Measurements from ENCODE around the gene ZNF592. TPM values are rescaled to one million over a fixed set of nuclear protein-coding genes. Genes with fewer than 3 reads are reported as not detected.

ZNF592 gene
- total RNA-seq, 4 donors from 2014 or later, result 21.6 to 36.3 (median 32.6) TPM

GRCh38 chr15:84798436-84798946 is 50.1 kb downstream of the ZNF592 start:
- H3K9me3 ChIP-seq, result no peaks in the 10 kb centered on the region
- DNase-seq (ENCODE audit: low spot score in 2 of 2), result no peak
- peaks cover 14 to 87% (median 43%) of the 10 kb centered on the region in 3 donors for H3K36me3 ChIP-seq
- H3K4me1 ChIP-seq, result peaks cover 0 to 4% (median 0%) of the 10 kb centered on the region in 4 donors
- no peak for TF ChIP-seq POLR2A (IDR thresholded peaks at IDR 0.05)
- WGBS, 2 donors, result 90 to 93% methylated on average over 21 of the region's 21 CpGs
- no peaks in the 10 kb centered on the region for H3K27me3 ChIP-seq
- H3K4me3 ChIP-seq, result no peak overlapping the region
- H3K27ac ChIP-seq, result no peak overlapping the region

DNA sequence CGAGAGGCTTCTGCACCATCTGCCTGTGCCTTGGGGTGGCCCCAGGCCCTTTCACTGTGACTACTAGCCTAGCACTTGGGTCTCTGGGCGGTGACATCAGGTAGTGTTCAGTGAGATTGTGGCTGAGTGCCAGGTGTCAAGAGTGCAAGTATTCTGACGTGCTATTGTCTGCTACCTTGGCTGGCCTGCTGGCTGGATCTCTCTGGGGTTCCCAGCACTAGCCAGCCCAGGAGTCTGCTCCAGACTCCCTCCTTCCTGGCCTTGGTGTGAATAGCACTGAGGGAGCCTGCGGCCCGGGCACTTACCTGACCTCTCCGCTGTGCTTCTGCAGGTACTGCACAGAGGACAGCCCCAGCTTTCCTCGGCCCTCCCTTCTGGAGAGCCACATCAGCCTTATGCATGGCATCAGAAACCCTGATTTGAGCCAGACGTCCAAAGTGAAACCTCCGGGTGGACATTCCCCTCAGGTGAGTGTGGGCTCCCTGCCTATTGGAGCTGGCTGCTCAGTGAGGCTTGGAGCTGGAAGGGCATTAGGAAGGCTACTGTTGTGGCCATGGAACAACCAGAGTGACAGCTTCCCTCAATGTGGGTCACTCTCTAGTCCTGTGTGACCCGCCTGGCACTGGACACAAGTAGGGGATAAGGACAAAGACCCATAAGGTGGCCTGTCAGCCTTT is 51.3 kb downstream of the ZNF592 start:
- no peak for DNase-seq (ENCODE audit: low spot score in 2 of 2)
- no peak overlapping the region for H3K4me3 ChIP-seq
- peaks cover 17 to 85% (median 43%) of the 10 kb centered on the region in 3 donors for H3K36me3 ChIP-seq
- no peak overlapping the region for H3K27ac ChIP-seq
- H3K9me3 ChIP-seq, result no peaks in the 10 kb centered on the region
- TF ChIP-seq POLR2A (IDR thresholded peaks at IDR 0.05) (no peak), EP300 (IDR thresholded peaks at IDR 0.05) (no peak)
- TF ChIP-seq, protein P1, sequence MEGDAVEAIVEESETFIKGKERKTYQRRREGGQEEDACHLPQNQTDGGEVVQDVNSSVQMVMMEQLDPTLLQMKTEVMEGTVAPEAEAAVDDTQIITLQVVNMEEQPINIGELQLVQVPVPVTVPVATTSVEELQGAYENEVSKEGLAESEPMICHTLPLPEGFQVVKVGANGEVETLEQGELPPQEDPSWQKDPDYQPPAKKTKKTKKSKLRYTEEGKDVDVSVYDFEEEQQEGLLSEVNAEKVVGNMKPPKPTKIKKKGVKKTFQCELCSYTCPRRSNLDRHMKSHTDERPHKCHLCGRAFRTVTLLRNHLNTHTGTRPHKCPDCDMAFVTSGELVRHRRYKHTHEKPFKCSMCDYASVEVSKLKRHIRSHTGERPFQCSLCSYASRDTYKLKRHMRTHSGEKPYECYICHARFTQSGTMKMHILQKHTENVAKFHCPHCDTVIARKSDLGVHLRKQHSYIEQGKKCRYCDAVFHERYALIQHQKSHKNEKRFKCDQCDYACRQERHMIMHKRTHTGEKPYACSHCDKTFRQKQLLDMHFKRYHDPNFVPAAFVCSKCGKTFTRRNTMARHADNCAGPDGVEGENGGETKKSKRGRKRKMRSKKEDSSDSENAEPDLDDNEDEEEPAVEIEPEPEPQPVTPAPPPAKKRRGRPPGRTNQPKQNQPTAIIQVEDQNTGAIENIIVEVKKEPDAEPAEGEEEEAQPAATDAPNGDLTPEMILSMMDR (IDR thresholded peaks at IDR 0.05), result no peak
- H3K4me1 ChIP-seq, result peaks cover 0 to 9% (median 0%) of the 10 kb centered on the region in 4 donors
- no peaks in the 10 kb centered on the region for H3K27me3 ChIP-seq
- 91% methylated on average over 9 to 10 of the region's 10 CpGs for WGBS, 2 donors

DNA sequence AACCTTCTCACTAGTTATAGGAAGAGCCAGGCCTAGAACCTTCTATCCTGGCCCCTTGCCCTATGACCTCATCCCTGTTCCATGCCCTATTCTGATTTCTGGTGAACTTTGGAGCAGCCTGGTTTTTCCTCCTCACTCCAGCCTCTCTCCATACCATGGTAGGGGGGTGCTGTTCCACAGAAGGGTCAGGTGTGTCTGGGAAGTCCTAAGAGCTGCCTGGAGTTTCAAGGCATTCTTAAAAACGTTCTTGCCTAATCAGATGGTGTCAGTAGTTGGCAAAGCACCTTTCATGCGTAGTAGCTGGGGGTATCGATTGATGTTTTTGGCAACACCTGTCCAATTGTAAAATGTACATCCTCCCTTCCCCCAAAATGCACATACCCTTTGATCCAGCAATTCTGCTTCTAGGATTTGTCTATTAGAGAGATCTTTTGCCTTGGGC is 52.0 kb downstream of the ZNF592 start:
- no peaks in the 10 kb centered on the region for H3K27me3 ChIP-seq
- peaks cover 0 to 9% (median 0%) of the 10 kb centered on the region in 4 donors for H3K4me1 ChIP-seq
- WGBS, 2 donors, result 82 to 83% methylated on average over 3 of the region's 3 CpGs
- no peak overlapping the region for H3K27ac ChIP-seq
- no peak for DNase-seq (ENCODE audit: low spot score in 2 of 2)
- no peaks in the 10 kb centered on the region for H3K9me3 ChIP-seq
- TF ChIP-seq, protein P1 (IDR thresholded peaks at IDR 0.05), result no peak
- no peak for TF ChIP-seq EP300 (IDR thresholded peaks at IDR 0.05)
- no peak for TF ChIP-seq POLR2A (IDR thresholded peaks at IDR 0.05)
- H3K4me3 ChIP-seq, result no peak overlapping the region
- H3K36me3 ChIP-seq, result peaks cover 17 to 88% (median 43%) of the 10 kb centered on the region in 3 donors

DNA sequence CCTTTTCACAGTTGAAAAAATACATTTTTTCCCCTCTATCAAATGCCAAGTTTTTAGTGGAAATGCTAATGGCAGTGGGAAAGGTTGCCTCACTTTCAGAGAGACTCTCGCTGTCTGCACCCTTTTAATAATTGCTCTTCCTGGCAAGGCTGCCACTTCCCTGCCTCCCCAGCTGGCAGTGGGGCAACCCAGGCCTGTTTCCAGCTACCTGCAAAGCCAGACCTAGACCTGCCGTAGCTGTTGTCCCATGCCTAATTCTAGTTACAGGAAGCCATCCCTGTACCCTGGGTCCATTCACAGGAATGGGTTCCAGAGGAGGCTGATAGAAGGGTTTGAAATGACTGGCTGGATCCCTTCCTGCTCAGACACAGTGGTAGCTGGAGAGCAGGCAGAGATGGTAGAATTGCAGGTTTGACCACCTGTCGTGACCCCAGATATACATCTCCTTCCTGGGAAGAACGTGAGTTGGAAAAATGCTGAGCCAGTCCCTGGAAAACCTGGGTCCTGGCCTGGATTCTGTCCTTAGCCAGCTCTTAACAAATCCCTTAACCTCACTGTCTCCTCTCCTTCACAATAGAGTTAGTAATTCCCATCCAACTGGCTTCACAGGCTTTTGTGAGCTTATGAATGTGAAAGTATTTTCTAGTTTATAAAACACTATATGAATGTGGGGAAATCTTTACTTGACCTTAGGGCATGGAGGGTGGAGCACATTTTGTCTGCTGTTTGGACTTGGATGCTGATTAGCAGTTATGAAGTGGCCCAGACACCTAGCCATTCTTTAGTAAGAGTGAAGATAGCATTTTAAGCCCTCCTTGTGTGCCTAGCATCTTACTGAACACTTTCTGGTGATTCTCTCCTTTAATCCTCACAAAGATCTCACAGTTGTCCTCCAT is 55.9 kb downstream of the ZNF592 start:
- H3K36me3 ChIP-seq, result peaks cover 5 to 69% (median 32%) of the 10 kb centered on the region in 3 donors
- 71 to 80% methylated on average over 4 of the region's 4 CpGs for WGBS, 2 donors
- no peaks in the 10 kb centered on the region for H3K27me3 ChIP-seq
- TF ChIP-seq EP300 (IDR thresholded peaks at IDR 0.05) (no peak), POLR2A (IDR thresholded peaks at IDR 0.05) (no peak)
- TF ChIP-seq, protein P1 (IDR thresholded peaks at IDR 0.05), result no peak
- H3K27ac ChIP-seq, result no peak overlapping the region
- H3K9me3 ChIP-seq, result no peaks in the 10 kb centered on the region
- DNase-seq (ENCODE audit: low spot score in 2 of 2), result no peak
- H3K4me3 ChIP-seq, result no peak overlapping the region
- H3K4me1 ChIP-seq, result peaks cover 0 to 9% (median 0%) of the 10 kb centered on the region in 4 donors

- no peak for TF ChIP-seq POLR2A (IDR thresholded peaks at IDR 0.05)
- no peak for TF ChIP-seq EP300 (IDR thresholded peaks at IDR 0.05)
- TF ChIP-seq, protein P1 (IDR thresholded peaks at IDR 0.05), result no peak
Observed at GRCh38 chr15:84805221-84805620, 56.8 kb downstream of the ZNF592 start.

More at GRCh38 chr15:84805221-84805620, 56.8 kb downstream of the ZNF592 start:
- H3K27ac ChIP-seq, result no peak overlapping the region
- H3K36me3 ChIP-seq, result peaks cover 5 to 59% (median 24%) of the 10 kb centered on the region in 3 donors
- DNase-seq (ENCODE audit: low spot score in 2 of 2), result no peak
- WGBS, 2 donors, result 71 to 88% methylated on average over 1 of the region's 1 CpG
- no peak overlapping the region for H3K4me3 ChIP-seq
- H3K9me3 ChIP-seq, result no peaks in the 10 kb centered on the region
- no peaks in the 10 kb centered on the region for H3K27me3 ChIP-seq
- peaks cover 0 to 9% (median 0%) of the 10 kb centered on the region in 4 donors for H3K4me1 ChIP-seq

Measured in tibial nerve (tissue), 4 donors.